Activated CD4-positive, alpha-beta T cell treated with anti-CD3 and anti-CD28 coated beads, Interleukin-2, amount 50 U/mL, for 48 hours (primary cell): Measurements from ENCODE around the gene UBIAD1.
A peak's percentile ranks its signal among the peaks of the same experiment; 100 is the strongest.
"Not testable (repeated sequence)": the region's sequence is repeated elsewhere in the genome, so short reads cannot be mapped to it uniquely, and the experiment has no call there.

Source experiments
- DNase-seq, 2 experiments: peaks; one replicate each; pipeline ENCODE4 v3.0.0-alpha.2; 2020

The UBIAD1 gene

GRCh38 chr1:11280719-11281376 lies 7.8 kb downstream of the UBIAD1 start:
- DNase-seq = no peak

GRCh38 chr1:11281518-11282331 lies 8.7 kb downstream of the UBIAD1 start:
- no peak for DNase-seq

- DNase-seq = no peak
Observed at GRCh38 chr1:11283151-11283550, 10.2 kb downstream of the UBIAD1 start.

GRCh38 chr1:11284784-11285183 lies 11.8 kb downstream of the UBIAD1 start:
- DNase-seq = no peak

- no peak for DNase-seq
Observed at GRCh38 chr1:11285883-11286734, 13.1 kb downstream of the UBIAD1 start.

GRCh38 chr1:11286735-11287410 lies 13.9 kb downstream of the UBIAD1 start:
- no peak for DNase-seq

GRCh38 chr1:11289064-11289463 lies 16.1 kb downstream of the UBIAD1 start:
- no peak for DNase-seq

GRCh38 chr1:11291049-11291448 lies 18.1 kb downstream of the UBIAD1 start:
- no peak for DNase-seq

- no peak for DNase-seq
Observed at GRCh38 chr1:11293856-11294255, 20.9 kb downstream of the UBIAD1 start.

- no peak for DNase-seq
Observed at GRCh38 chr1:11294951-11295350, 22.0 kb downstream of the UBIAD1 start.

- no peak for DNase-seq
Observed at GRCh38 chr1:11295905-11296304, 22.9 kb downstream of the UBIAD1 start.

GRCh38 chr1:11297774-11298173 lies 24.8 kb downstream of the UBIAD1 start:
- not testable (repeated sequence) for DNase-seq

GRCh38 chr1:11298390-11299224 lies 25.6 kb downstream of the UBIAD1 start:
- DNase-seq = no peak

GRCh38 chr1:11299225-11299574 lies 26.2 kb downstream of the UBIAD1 start:
- peak in 1 of 2 experiments; percentile 14 for DNase-seq

GRCh38 chr1:11301601-11302000 lies 28.6 kb downstream of the UBIAD1 start:
- no peak for DNase-seq

GRCh38 chr1:11302366-11302765 lies 29.4 kb downstream of the UBIAD1 start:
- no peak for DNase-seq

- DNase-seq = not testable (repeated sequence)
Observed at GRCh38 chr1:11305516-11305915, 32.5 kb downstream of the UBIAD1 start.

- no peak for DNase-seq
Observed at GRCh38 chr1:11307852-11308251, 34.9 kb downstream of the UBIAD1 start.

GRCh38 chr1:11308699-11309224 lies 35.8 kb downstream of the UBIAD1 start:
- no peak for DNase-seq

- DNase-seq = no peak
Observed at GRCh38 chr1:11309385-11309784, 36.4 kb downstream of the UBIAD1 start.
